HCT116 (cell line): ENCODE data around the gene GNGT2.

Experiments
- CTCF ChIP-seq, 3 experiments: fragments of 200-600 bp in 1 of 3; sonication (generic) in 1 of 3; IDR thresholded peaks in 2 of 3; conservative IDR thresholded peaks in 1 of 3; 2 replicates each; pipeline ENCODE4 v1.5.1; 2012 to 2017; ENCODE audit warnings: low read depth in 2 of 3, low read length in 2 of 3, antibody characterized with exemption in 1 of 3, borderline replicate concordance in 1 of 3, control low read depth in 1 of 3, mild to moderate bottlenecking in 1 of 3, mixed read lengths in 1 of 3, mixed run types in 1 of 3, moderate library complexity in 1 of 3; ENCODE audit not compliant: insufficient read depth in 1 of 3
- EZH2phosphoT487 ChIP-seq: fragments of 200-600 bp; IDR thresholded peaks from 2 replicates; pipeline ENCODE4 v1.6.1; 2018; ENCODE audit warnings: antibody characterized with exemption, borderline replicate concordance
- TCF7L2 ChIP-seq: IDR thresholded peaks from 2 replicates; pipeline ENCODE4 v1.7.0; 2011; ENCODE audit warnings: borderline replicate concordance, inconsistent platforms; ENCODE audit not compliant: insufficient read depth, insufficient read length; ENCODE audit errors: extremely low read depth
- ZBTB33 ChIP-seq: IDR thresholded peaks from 2 replicates; pipeline ENCODE4 v1.6.1; 2011; ENCODE audit warnings: mild to moderate bottlenecking, low read length, moderate library complexity; ENCODE audit not compliant: insufficient replicate concordance; ENCODE audit errors: extremely low read depth

- TF ChIP-seq CTCF (IDR thresholded peaks at IDR 0.05 in 2 of 3, conservative IDR thresholded peaks at IDR 0.05 in 1 of 3; ENCODE audit: borderline replicate concordance in 1 of 3, insufficient read depth in 1 of 3, low read depth in 2 of 3, low read length in 2 of 3) (no peak), TCF7L2 (no peak), ZBTB33 (no peak), EZH2phosphoT487 (no peak)
Observed at GRCh38 chr17:49247944-49248343, 37.6 kb upstream of the GNGT2 start.
